OCI-LY1 (cell line): ENCODE data around the gene TLE5.

Experiments
- EZH2 ChIP-seq: fragments of 200-600 bp; sonication (generic), shearing (Covaris generic); IDR thresholded peaks from 2 replicates; pipeline ENCODE4 v1.8.0; 2017; ENCODE audit warnings: borderline replicate concordance, mixed run types, mild to moderate bottlenecking, antibody characterized with exemption, low read length, moderate library complexity, mixed read lengths
- TF ChIP-seq, protein P1 (sequence below): fragments of 200-600 bp; sonication (generic), shearing (Covaris generic); IDR thresholded peaks from 2 replicates; pipeline ENCODE4 v1.5.1; 2017; ENCODE audit warnings: mild to moderate bottlenecking, antibody characterized with exemption, low read length, moderate library complexity, mixed read lengths

DNA sequence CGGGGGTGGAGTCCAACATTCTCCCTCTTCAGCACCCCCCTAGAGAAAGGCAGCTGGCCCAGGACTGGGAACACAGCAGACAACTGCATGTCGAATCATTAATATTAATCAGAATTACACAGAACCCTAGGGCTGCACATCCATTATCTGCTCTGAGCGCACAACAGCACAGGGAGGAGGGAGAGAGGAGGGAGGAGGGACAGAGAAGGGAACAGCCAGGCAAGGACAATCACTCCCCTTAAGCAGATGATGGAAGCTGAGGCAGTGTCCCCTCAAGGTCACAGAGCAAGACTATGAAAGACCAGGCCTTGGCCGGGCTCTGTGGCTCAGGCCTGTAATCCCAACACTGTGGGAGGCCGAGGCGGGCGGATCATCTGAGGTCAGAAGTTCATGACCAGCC lies 59.2 kb downstream of the TLE5 start:
- TF ChIP-seq, protein P1, sequence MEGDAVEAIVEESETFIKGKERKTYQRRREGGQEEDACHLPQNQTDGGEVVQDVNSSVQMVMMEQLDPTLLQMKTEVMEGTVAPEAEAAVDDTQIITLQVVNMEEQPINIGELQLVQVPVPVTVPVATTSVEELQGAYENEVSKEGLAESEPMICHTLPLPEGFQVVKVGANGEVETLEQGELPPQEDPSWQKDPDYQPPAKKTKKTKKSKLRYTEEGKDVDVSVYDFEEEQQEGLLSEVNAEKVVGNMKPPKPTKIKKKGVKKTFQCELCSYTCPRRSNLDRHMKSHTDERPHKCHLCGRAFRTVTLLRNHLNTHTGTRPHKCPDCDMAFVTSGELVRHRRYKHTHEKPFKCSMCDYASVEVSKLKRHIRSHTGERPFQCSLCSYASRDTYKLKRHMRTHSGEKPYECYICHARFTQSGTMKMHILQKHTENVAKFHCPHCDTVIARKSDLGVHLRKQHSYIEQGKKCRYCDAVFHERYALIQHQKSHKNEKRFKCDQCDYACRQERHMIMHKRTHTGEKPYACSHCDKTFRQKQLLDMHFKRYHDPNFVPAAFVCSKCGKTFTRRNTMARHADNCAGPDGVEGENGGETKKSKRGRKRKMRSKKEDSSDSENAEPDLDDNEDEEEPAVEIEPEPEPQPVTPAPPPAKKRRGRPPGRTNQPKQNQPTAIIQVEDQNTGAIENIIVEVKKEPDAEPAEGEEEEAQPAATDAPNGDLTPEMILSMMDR, result no peak
- no peak for TF ChIP-seq EZH2
